ENCODE data around the gene MED14. TPM values are rescaled to one million over a fixed set of nuclear protein-coding genes. Genes with fewer than 3 reads are reported as not detected.
"Not testable (repeated sequence)": the region's sequence is repeated elsewhere in the genome, so short reads cannot be mapped to it uniquely, and the experiment has no call there.

MED14 gene
- total RNA-seq, 1 experiment from 2014 or later = 18.9 TPM

GRCh38 chrX:40755291-40756249, 20.2 kb upstream of the MED14 start:
- no peaks in the 10 kb centered on the region for H3K4me1 ChIP-seq (replicated peaks)
- H3K9me3 ChIP-seq (replicated peaks) = no peaks in the 10 kb centered on the region
- no peak overlapping the region for H3K27ac ChIP-seq
- no peak for DNase-seq (ENCODE audit: low read depth in 1 of 2, low spot score in 2 of 2)
- no peaks in the 10 kb centered on the region for H3K27me3 ChIP-seq (replicated peaks)
- H3K36me3 ChIP-seq = no peaks in the 10 kb centered on the region
- H3K4me3 ChIP-seq = no peak overlapping the region

- Histone ChIP-seq H3K36me3 (no peaks in the 10 kb centered on the region), H3K27me3 (replicated peaks) (no peaks in the 10 kb centered on the region), H3K27ac (no peak overlapping the region), H3K4me3 (no peak overlapping the region), H3K9me3 (replicated peaks) (no peaks in the 10 kb centered on the region), H3K4me1 (replicated peaks) (no peaks in the 10 kb centered on the region)
- no peak for DNase-seq (ENCODE audit: low read depth in 1 of 2, low spot score in 2 of 2)
Observed at GRCh38 chrX:40749681-40750494, 14.5 kb upstream of the MED14 start.

- Histone ChIP-seq H3K9me3 (replicated peaks) (no peaks in the 10 kb centered on the region), H3K4me1 (replicated peaks) (no peaks in the 10 kb centered on the region), H3K36me3 (no peaks in the 10 kb centered on the region), H3K27me3 (replicated peaks) (no peaks in the 10 kb centered on the region), H3K27ac (no peak overlapping the region), H3K4me3 (no peak overlapping the region)
- DNase-seq (ENCODE audit: low read depth in 1 of 2, low spot score in 2 of 2) = no peak
Observed at GRCh38 chrX:40748977-40749376, 13.6 kb upstream of the MED14 start.

- H3K36me3 ChIP-seq = no peaks in the 10 kb centered on the region
- H3K27me3 ChIP-seq (replicated peaks) = no peaks in the 10 kb centered on the region
- H3K9me3 ChIP-seq (replicated peaks) = no peaks in the 10 kb centered on the region
- H3K27ac ChIP-seq = no peak overlapping the region
- H3K4me3 ChIP-seq = no peak overlapping the region
- no peak for DNase-seq (ENCODE audit: low read depth in 1 of 2, low spot score in 2 of 2)
- H3K4me1 ChIP-seq (replicated peaks) = no peaks in the 10 kb centered on the region
Observed at GRCh38 chrX:40746521-40746920, 11.2 kb upstream of the MED14 start.

GRCh38 chrX:40736170-40736505, 796 bp upstream of the MED14 start:
- Histone ChIP-seq H3K4me1 (replicated peaks) (peaks cover 8% of the 10 kb centered on the region), H3K27me3 (replicated peaks) (no peaks in the 10 kb centered on the region), H3K9me3 (replicated peaks) (no peaks in the 10 kb centered on the region), H3K4me3 (peak overlapping the region; percentile 80), H3K27ac (peak overlapping the region; percentile 85), H3K36me3 (no peaks in the 10 kb centered on the region)
- no peak for DNase-seq (ENCODE audit: low read depth in 1 of 2, low spot score in 2 of 2)

- Histone ChIP-seq H3K27ac (peak overlapping the region; percentile 85), H3K9me3 (replicated peaks) (no peaks in the 10 kb centered on the region), H3K36me3 (no peaks in the 10 kb centered on the region), H3K4me1 (replicated peaks) (peaks cover 8% of the 10 kb centered on the region), H3K4me3 (peak overlapping the region; percentile 80), H3K27me3 (replicated peaks) (no peaks in the 10 kb centered on the region)
- no peak for DNase-seq (ENCODE audit: low read depth in 1 of 2, low spot score in 2 of 2)
Observed at GRCh38 chrX:40734971-40735324, 394 bp downstream of the MED14 start.

- Histone ChIP-seq H3K27ac (no peak overlapping the region), H3K36me3 (no peaks in the 10 kb centered on the region), H3K4me3 (no peak overlapping the region), H3K4me1 (replicated peaks) (peaks cover 2% of the 10 kb centered on the region), H3K9me3 (replicated peaks) (no peaks in the 10 kb centered on the region), H3K27me3 (replicated peaks) (no peaks in the 10 kb centered on the region)
- no peak for DNase-seq (ENCODE audit: low read depth in 1 of 2, low spot score in 2 of 2)
Observed at GRCh38 chrX:40733706-40734105, 1.6 kb downstream of the MED14 start.

GRCh38 chrX:40732499-40732898, 2.8 kb downstream of the MED14 start:
- H3K9me3 ChIP-seq (replicated peaks); DNase-seq (ENCODE audit: low read depth in 1 of 2, low spot score in 2 of 2); H3K27ac ChIP-seq; H3K27me3 ChIP-seq (replicated peaks); H3K36me3 ChIP-seq; H3K4me3 ChIP-seq; H3K4me1 ChIP-seq (replicated peaks): not testable (repeated sequence)

- H3K4me3 ChIP-seq = no peak overlapping the region
- no peak overlapping the region for H3K27ac ChIP-seq
- no peaks in the 10 kb centered on the region for H3K27me3 ChIP-seq (replicated peaks)
- H3K36me3 ChIP-seq = 0 out of 2 replicates have a peak, but pooled peaks cover 3% of the 10 kb centered on the region
- H3K9me3 ChIP-seq (replicated peaks) = no peaks in the 10 kb centered on the region
- H3K4me1 ChIP-seq (replicated peaks) = no peaks in the 10 kb centered on the region; the same call in 1 of the 2 replicates
- DNase-seq (ENCODE audit: low read depth in 1 of 2, low spot score in 2 of 2) = no peak
Observed at GRCh38 chrX:40729598-40730584, 5.5 kb downstream of the MED14 start.

GRCh38 chrX:40727581-40728252, 7.6 kb downstream of the MED14 start:
- DNase-seq (ENCODE audit: low read depth in 1 of 2, low spot score in 2 of 2) = no peak

GRCh38 chrX:40727093-40727492, 8.2 kb downstream of the MED14 start:
- Histone ChIP-seq H3K36me3 (0 out of 2 replicates have a peak, but pooled peaks cover 3% of the 10 kb centered on the region), H3K4me1 (replicated peaks) (no peaks in the 10 kb centered on the region), H3K27me3 (replicated peaks) (no peaks in the 10 kb centered on the region), H3K9me3 (replicated peaks) (no peaks in the 10 kb centered on the region), H3K4me3 (no peak overlapping the region), H3K27ac (no peak overlapping the region)
- no peak for DNase-seq (ENCODE audit: low read depth in 1 of 2, low spot score in 2 of 2)

More at GRCh38 chrX:40727581-40728252, 7.6 kb downstream of the MED14 start:
- 0 out of 2 replicates have a peak, but pooled peaks cover 3% of the 10 kb centered on the region for H3K36me3 ChIP-seq
- no peak overlapping the region for H3K27ac ChIP-seq
- no peaks in the 10 kb centered on the region for H3K27me3 ChIP-seq (replicated peaks)
- H3K4me3 ChIP-seq = no peak overlapping the region
- H3K9me3 ChIP-seq (replicated peaks) = no peaks in the 10 kb centered on the region
- H3K4me1 ChIP-seq (replicated peaks) = no peaks in the 10 kb centered on the region

GRCh38 chrX:40722930-40723329, 12.4 kb downstream of the MED14 start:
- Histone ChIP-seq H3K27ac (no peak overlapping the region), H3K27me3 (replicated peaks) (no peaks in the 10 kb centered on the region), H3K9me3 (replicated peaks) (no peaks in the 10 kb centered on the region), H3K36me3 (peaks cover 10% of the 10 kb centered on the region; the same call in 1 of the 2 replicates), H3K4me1 (replicated peaks) (peaks cover 6% of the 10 kb centered on the region), H3K4me3 (no peak overlapping the region)
- DNase-seq (ENCODE audit: low read depth in 1 of 2, low spot score in 2 of 2) = no peak

All from SJSA1 (cell line).